Mesendoderm (in vitro differentiated cells): ENCODE results near the gene TM4SF5.
A peak's percentile ranks its signal among the peaks of the same experiment; 100 is the strongest.

Experiments used
- DNase-seq: peaks from one replicate; pipeline ENCODE4 v3.0.0; 2013
- H2AK5ac ChIP-seq: 2 replicates; pipeline ENCODE4 v1.6.1; 2013; ENCODE audit warnings: low read length, inconsistent platforms
- H2BK120ac ChIP-seq: 2 replicates; pipeline ENCODE4 v1.6.1; 2013; ENCODE audit warnings: low read depth, mild to moderate bottlenecking, low read length, moderate library complexity, mixed read lengths
- H2BK15ac ChIP-seq: replicated peaks from 2 replicates; pipeline ENCODE4 v1.6.1; 2013; ENCODE audit warnings: low read depth, mild to moderate bottlenecking, moderate library complexity
- H2BK5ac ChIP-seq: 2 replicates; pipeline ENCODE4 v1.6.1; 2013; ENCODE audit warnings: low read length, inconsistent platforms
- H3K18ac ChIP-seq: 2 replicates; pipeline ENCODE4 v1.6.1; 2013; ENCODE audit warnings: mild to moderate bottlenecking, low read length, mixed read lengths
- H3K23ac ChIP-seq: one replicate; pipeline ENCODE4 v1.6.1; 2013; ENCODE audit warnings: low read length
- H3K27ac ChIP-seq: 2 replicates; pipeline ENCODE4 v1.5.1; 2013; ENCODE audit warnings: low read depth, mild to moderate bottlenecking, inconsistent platforms, low read length, moderate library complexity
- H3K27me3 ChIP-seq: 2 replicates; pipeline ENCODE4 v1.6.1; 2013; ENCODE audit warnings: low read length, control low read depth, mild to moderate bottlenecking, inconsistent platforms; ENCODE audit not compliant: insufficient read depth, poor library complexity
- H3K36me3 ChIP-seq: 2 replicates; pipeline ENCODE4 v1.6.1; 2013; ENCODE audit warnings: low read length, inconsistent platforms; ENCODE audit not compliant: control insufficient read depth, insufficient read depth
- H3K4ac ChIP-seq: one replicate; pipeline ENCODE4 v1.6.1; 2013; ENCODE audit warnings: low read depth, mild to moderate bottlenecking, low read length, moderate library complexity
- H3K4me1 ChIP-seq: 2 replicates; pipeline ENCODE4 v1.6.1; 2013; ENCODE audit warnings: low read depth, low read length, inconsistent platforms; ENCODE audit not compliant: control insufficient read depth
- H3K4me2 ChIP-seq: 2 replicates; pipeline ENCODE4 v1.6.1; 2013; ENCODE audit warnings: low read length
- H3K4me3 ChIP-seq: 2 replicates; pipeline ENCODE4 v1.5.1; 2013; ENCODE audit warnings: mild to moderate bottlenecking, low read length
- H3K56ac ChIP-seq: one replicate; pipeline ENCODE4 v1.6.1; 2013; ENCODE audit warnings: low read length
- H3K79me1 ChIP-seq: 2 replicates; pipeline ENCODE4 v1.6.1; 2013; ENCODE audit warnings: low read length, inconsistent platforms
- H3K79me2 ChIP-seq: 2 replicates; pipeline ENCODE4 v1.6.1; 2013; ENCODE audit warnings: mild to moderate bottlenecking, low read length; ENCODE audit not compliant: control insufficient read depth, insufficient read depth
- H3K9ac ChIP-seq: 2 replicates; pipeline ENCODE4 v1.6.1; 2013; ENCODE audit warnings: low read length, inconsistent platforms
- H4K5ac ChIP-seq: one replicate; pipeline ENCODE4 v1.6.1; 2013; ENCODE audit warnings: low read length
- H4K8ac ChIP-seq: one replicate; pipeline ENCODE4 v1.6.1; 2013; ENCODE audit warnings: low read depth, mild to moderate bottlenecking, control low read depth, low read length, moderate library complexity
- WGBS: extraction: QIAGEN DNeasy Blood & Tissue Kit; methylation state at CpG from one replicate; pipeline ENCODE4 v1.1.7; 2013; ENCODE audit warnings: low lambda C conversion rate, missing lambda C conversion rate; ENCODE audit not compliant: insufficient coverage; ENCODE audit errors: extremely low coverage; 5-methylcytosine and 5-hydroxymethylcytosine counted together

Gene TM4SF5

GRCh38 chr17:4788807-4789700 lies 17.4 kb downstream of the TM4SF5 start, which contains the start of gene GLTPD2:
GLTPD2 (plus strand) TSS chr17:4788964; CDS start chr17:4789012, 48 bp downstream.
- peak within 1 kb of the TSS; percentile 17 for H3K27ac ChIP-seq
- DNase-seq: peak; percentile 61
- H2BK120ac ChIP-seq: no peak within 1 kb of the TSS

GRCh38 chr17:4789701-4789950 lies 17.9 kb downstream of the TM4SF5 start:
- peak overlapping the region; percentile 95 for H3K56ac ChIP-seq
- no peaks in the 10 kb centered on the region for H3K79me2 ChIP-seq
- H4K5ac ChIP-seq: no peak overlapping the region
- peak overlapping the region; percentile 84 for H3K4me2 ChIP-seq
- no peak overlapping the region for H3K23ac ChIP-seq
- no peaks in the 10 kb centered on the region for H3K79me1 ChIP-seq
- H3K27me3 ChIP-seq: peaks cover 2% of the 10 kb centered on the region
- H3K4me3 ChIP-seq: peak overlapping the region; percentile 46
- H3K4me1 ChIP-seq: peaks cover 2% of the 10 kb centered on the region
- peak overlapping the region; percentile 90 for H3K9ac ChIP-seq
- no peak overlapping the region for H2BK120ac ChIP-seq
- H2AK5ac ChIP-seq: no peak overlapping the region
- no peak overlapping the region for H2BK15ac ChIP-seq
- no peak overlapping the region for H2BK5ac ChIP-seq
- H4K8ac ChIP-seq: no peak overlapping the region
- no peaks in the 10 kb centered on the region for H3K36me3 ChIP-seq
- H3K4ac ChIP-seq: no peak overlapping the region
- H3K27ac ChIP-seq: peak overlapping the region; percentile 17
- whole genome bisulfite sequencing: no CpG with 5 or more reads among the region's 25 CpGs
- peak overlapping the region; percentile 61 for H3K18ac ChIP-seq
- DNase-seq: no peak

More at GRCh38 chr17:4788807-4789700, 17.4 kb downstream of the TM4SF5 start, which contains the start of gene GLTPD2:
- Histone ChIP-seq H3K56ac (peak within 1 kb of the TSS; percentile 95), H2AK5ac (no peak within 1 kb of the TSS), H3K4me3 (peak within 1 kb of the TSS; percentile 46), H3K27me3 (peaks cover 2% of the 10 kb centered on the region), H3K4ac (no peak within 1 kb of the TSS), H3K79me1 (no peaks in the 10 kb centered on the region), H3K4me2 (peak within 1 kb of the TSS; percentile 84), H3K9ac (peak within 1 kb of the TSS; percentile 90), H4K5ac (no peak within 1 kb of the TSS), H3K23ac (no peak within 1 kb of the TSS), H2BK5ac (no peak within 1 kb of the TSS), H3K4me1 (peaks cover 2% of the 10 kb centered on the region), H3K36me3 (no peaks in the 10 kb centered on the region), H4K8ac (no peak within 1 kb of the TSS), H2BK15ac (no peak within 1 kb of the TSS), H3K79me2 (no peaks in the 10 kb centered on the region), H3K18ac (peak within 1 kb of the TSS; percentile 61)
- WGBS: no CpG with 5 or more reads among the region's 62 CpGs

DNA sequence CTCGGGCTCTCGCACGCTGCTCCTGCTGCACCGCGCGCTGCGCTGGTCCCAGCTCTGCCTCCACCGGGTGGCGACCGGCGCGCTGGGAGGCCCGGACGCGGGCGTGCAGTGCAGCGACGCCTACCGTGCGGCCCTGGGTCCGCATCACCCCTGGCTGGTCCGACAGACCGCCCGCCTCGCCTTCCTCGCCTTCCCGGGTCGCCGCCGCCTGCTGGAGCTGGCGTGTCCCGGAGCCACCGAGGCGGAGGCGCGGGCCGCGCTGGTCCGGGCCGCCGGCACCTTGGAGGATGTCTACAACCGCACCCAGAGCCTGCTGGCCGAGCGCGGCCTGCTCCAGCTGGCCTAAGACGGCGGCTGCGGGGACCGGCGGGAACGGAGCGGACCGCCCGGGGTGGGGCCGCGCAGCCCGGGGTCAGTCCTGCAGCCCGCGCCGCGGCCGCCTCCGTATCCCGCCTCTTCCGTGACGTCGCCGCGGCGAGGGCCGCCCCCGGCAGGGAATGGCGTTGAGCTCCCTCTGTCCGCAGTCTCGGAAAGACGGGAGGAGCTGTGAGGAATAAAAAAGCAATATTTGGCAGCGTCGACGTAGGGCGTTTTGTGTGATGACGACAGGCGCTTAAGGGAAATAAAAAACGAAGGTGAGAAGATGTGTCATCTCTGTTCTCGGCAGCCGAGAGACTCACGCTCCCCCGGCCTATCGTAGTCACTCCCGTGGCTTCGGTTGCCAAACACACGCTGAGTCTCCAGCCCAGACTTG lies 18.4 kb downstream of the TM4SF5 start:
- Histone ChIP-seq H3K27ac (peak overlapping the region; percentile 17), H3K27me3 (peaks cover 2% of the 10 kb centered on the region), H4K8ac (no peak overlapping the region), H2AK5ac (no peak overlapping the region), H4K5ac (no peak overlapping the region), H3K4ac (no peak overlapping the region), H3K36me3 (no peaks in the 10 kb centered on the region), H2BK120ac (no peak overlapping the region), H3K9ac (peak overlapping the region; percentile 90), H3K56ac (peak overlapping the region; percentile 95), H2BK5ac (no peak overlapping the region), H3K18ac (peak overlapping the region; percentile 61), H3K79me1 (no peaks in the 10 kb centered on the region), H3K4me3 (peak overlapping the region; percentile 46), H3K79me2 (no peaks in the 10 kb centered on the region), H3K4me1 (peaks cover 2% of the 10 kb centered on the region), H2BK15ac (no peak overlapping the region), H3K23ac (peak overlapping the region; percentile 66), H3K4me2 (peak overlapping the region; percentile 84)
- WGBS: no CpG with 5 or more reads among the region's 91 CpGs
- peak; percentile 78 for DNase-seq

- H3K79me2 ChIP-seq: no peaks in the 10 kb centered on the region
- no peak overlapping the region for H3K4me3 ChIP-seq
- H3K79me1 ChIP-seq: no peaks in the 10 kb centered on the region
- H3K27me3 ChIP-seq: peaks cover 2% of the 10 kb centered on the region
- peak overlapping the region; percentile 84 for H3K4me2 ChIP-seq
- no peak overlapping the region for H2BK5ac ChIP-seq
- no peak overlapping the region for H2AK5ac ChIP-seq
- H2BK120ac ChIP-seq: no peak overlapping the region
- H3K4ac ChIP-seq: no peak overlapping the region
- H3K23ac ChIP-seq: peak overlapping the region; percentile 66
- H3K18ac ChIP-seq: no peak overlapping the region
- H3K56ac ChIP-seq: peak overlapping the region; percentile 95
- H3K27ac ChIP-seq: no peak overlapping the region
- H4K5ac ChIP-seq: no peak overlapping the region
- no peak overlapping the region for H2BK15ac ChIP-seq
- H3K9ac ChIP-seq: peak overlapping the region; percentile 90
- no peaks in the 10 kb centered on the region for H3K36me3 ChIP-seq
- no peak overlapping the region for H4K8ac ChIP-seq
- H3K4me1 ChIP-seq: peaks cover 2% of the 10 kb centered on the region
- DNase-seq: no peak
- WGBS: no CpG with 5 or more reads among the region's 7 CpGs
These were observed 19.0 kb downstream of the TM4SF5 start for GRCh38 chr17:4790705-4791088.

GRCh38 chr17:4795168-4795567 lies 23.5 kb downstream of the TM4SF5 start:
- Histone ChIP-seq H3K18ac (no peak overlapping the region), H4K8ac (no peak overlapping the region), H3K23ac (no peak overlapping the region), H3K79me2 (peaks cover 12% of the 10 kb centered on the region), H2BK120ac (no peak overlapping the region), H2AK5ac (no peak overlapping the region), H3K9ac (no peak overlapping the region), H4K5ac (no peak overlapping the region), H3K79me1 (peaks cover 12% of the 10 kb centered on the region), H3K4me3 (no peak overlapping the region), H3K56ac (no peak overlapping the region), H3K36me3 (peaks cover 5% of the 10 kb centered on the region), H3K27ac (no peak overlapping the region), H3K27me3 (no peaks in the 10 kb centered on the region), H3K4me2 (no peak overlapping the region), H3K4ac (no peak overlapping the region), H2BK5ac (no peak overlapping the region), H2BK15ac (no peak overlapping the region), H3K4me1 (no peaks in the 10 kb centered on the region)
- WGBS: no CpG with 5 or more reads among the region's 1 CpG
- DNase-seq: no peak
